Upper lobe of left lung (tissue), 6 donors: ENCODE data around the gene CLDN18. TPM values are rescaled to one million over a fixed set of nuclear protein-coding genes. Genes with fewer than 3 reads are reported as not detected.

Experiments
- ATAC-seq, 2 donors: fragments of 200-7000 bp; cut with Tn5 transposase; one replicate each; pipeline ENCODE4 v1.9.1; 2022; ENCODE audit warnings: mild to moderate bottlenecking in 2 of 2, moderate library complexity in 2 of 2; ENCODE audit not compliant: low FRiP score in 2 of 2
- DNase-seq, 2 donors: peaks; one replicate each; pipeline ENCODE4 v3.0.0-alpha.2; 2019 to 2020
- H3K27ac ChIP-seq, 4 donors: fragments of 200-600 bp; sonication (generic); one replicate each; pipeline ENCODE4 v1.5.1; 2016 to 2019
- H3K27me3 ChIP-seq, 4 donors: fragments of 200-600 bp; sonication (generic); one replicate each; pipeline ENCODE4 v1.5.1; 2017 to 2019
- H3K36me3 ChIP-seq, 4 donors: fragments of 200-600 bp; sonication (generic); one replicate each; pipeline ENCODE4 v1.5.1; 2016 to 2019
- H3K4me1 ChIP-seq, 4 donors: fragments of 200-600 bp; sonication (generic); one replicate each; pipeline ENCODE4 v1.5.1; 2018 to 2019
- H3K4me3 ChIP-seq, 4 donors: fragments of 200-600 bp; sonication (generic); one replicate each; pipeline ENCODE4 v1.5.1; 2017 to 2019; ENCODE audit warnings: mild to moderate bottlenecking in 2 of 4, moderate library complexity in 1 of 4
- H3K9me3 ChIP-seq, 4 donors: fragments of 200-600 bp; sonication (generic); one replicate each; pipeline ENCODE4 v1.5.1; 2018 to 2019
- CTCF ChIP-seq, 6 experiments: fragments of 450-650 bp in 4 of 6; fragments of 200-600 bp in 2 of 6; sonication (generic) in 2 of 6; IDR thresholded peaks; one replicate each; pipeline ENCODE4 v1.5.1; 2016 to 2019; ENCODE audit warnings: antibody characterized with exemption in 6 of 6
- EP300 ChIP-seq, 4 donors: sonication (generic); formaldehyde crosslinking; IDR thresholded peaks; one replicate each; pipeline ENCODE4 v1.5.1; 2017; ENCODE audit warnings: antibody characterized with exemption in 4 of 4, control low read depth in 2 of 4
- POLR2A ChIP-seq, 4 donors: fragments of 450-650 bp; IDR thresholded peaks; one replicate each; pipeline ENCODE4 v1.5.1; 2016 to 2017; ENCODE audit warnings: antibody characterized with exemption in 4 of 4, mild to moderate bottlenecking in 2 of 4
- POLR2AphosphoS5 ChIP-seq, 2 donors: sonication (generic); formaldehyde crosslinking; IDR thresholded peaks; one replicate each; pipeline ENCODE4 v1.5.1; 2017; ENCODE audit warnings: antibody characterized with exemption in 2 of 2
- WGBS, 2 donors: methylation state at CpG; one replicate each; pipeline ENCODE4 v1.1.5; 2017 to 2018; 5-methylcytosine and 5-hydroxymethylcytosine counted together
- total RNA-seq, 6 donors: library from RNA; depleted of rRNA in 4 of 6; stranded (reverse); fragments of >200 nt in 4 of 6; gene quantifications; one replicate each; pipeline versions ENCODE4 v1.1.0 to v1.2.1, GENCODE V29; 2016 to 2021
- donor health status: DM: no; HTN: no; CAD: no; lungs with moderate emphysema.
- donor health status: DM: no; HTN: yes; CAD: no; lungs with severe emphysema.

The CLDN18 gene
- total RNA-seq, 6 donors from 2014 or later = 134 to 673 (median 360) TPM

- H3K27ac ChIP-seq = no peak overlapping the region
- no peaks in the 10 kb centered on the region for H3K4me1 ChIP-seq
- no peaks in the 10 kb centered on the region for H3K9me3 ChIP-seq
- TF ChIP-seq POLR2AphosphoS5 (IDR thresholded peaks at IDR 0.05) (no peak), EP300 (IDR thresholded peaks at IDR 0.05) (no peak), POLR2A (IDR thresholded peaks at IDR 0.05) (no peak), CTCF (IDR thresholded peaks at IDR 0.05) (no peak)
- no peaks in the 10 kb centered on the region for H3K36me3 ChIP-seq
- no peak for DNase-seq
- ATAC-seq = no peak
- no peaks in the 10 kb centered on the region for H3K27me3 ChIP-seq
- no peak overlapping the region for H3K4me3 ChIP-seq
Observed at GRCh38 chr3:138005627-138006026, 4.3 kb upstream of the CLDN18 start.

GRCh38 chr3:138007898-138008297, 2.1 kb upstream of the CLDN18 start:
- H3K36me3 ChIP-seq = no peaks in the 10 kb centered on the region
- H3K9me3 ChIP-seq = no peaks in the 10 kb centered on the region
- WGBS, 2 donors = 57 to 91% methylated on average over 1 of the region's 1 CpG
- no peak overlapping the region for H3K4me3 ChIP-seq
- DNase-seq (no peak), ATAC-seq (no peak)
- TF ChIP-seq POLR2AphosphoS5 (IDR thresholded peaks at IDR 0.05) (no peak), EP300 (IDR thresholded peaks at IDR 0.05) (no peak), CTCF (IDR thresholded peaks at IDR 0.05) (no peak), POLR2A (IDR thresholded peaks at IDR 0.05) (no peak)
- no peaks in the 10 kb centered on the region for H3K4me1 ChIP-seq
- peak overlapping the region in 1 of 4 donors; percentile 4 for H3K27ac ChIP-seq
- H3K27me3 ChIP-seq = no peaks in the 10 kb centered on the region

GRCh38 chr3:138010273-138010590, 267 bp downstream of the CLDN18 start:
- Histone ChIP-seq H3K4me3 (peak overlapping the region in 3 of 4 donors; percentile 24 to 44 (median 44)), H3K27ac (peak overlapping the region; percentile 69 to 90 (median 74)), H3K27me3 (no peaks in the 10 kb centered on the region), H3K4me1 (peaks cover 0 to 6% (median 2%) of the 10 kb centered on the region in 4 donors), H3K36me3 (no peaks in the 10 kb centered on the region), H3K9me3 (no peaks in the 10 kb centered on the region)
- TF ChIP-seq POLR2A (IDR thresholded peaks at IDR 0.05) (peak in 1 of 4 donors; percentile 57), CTCF (IDR thresholded peaks at IDR 0.05) (no peak)
- WGBS, 2 donors = 92 to 96% methylated on average over 4 to 14 of the region's 14 CpGs
- no peak for DNase-seq
- ATAC-seq = peak in 1 of 2 donors; percentile 47

- H3K27ac ChIP-seq = peak overlapping the region; percentile 60 to 90 (median 70)
- peaks cover 0 to 13% (median 4%) of the 10 kb centered on the region in 4 donors for H3K4me1 ChIP-seq
- no peaks in the 10 kb centered on the region for H3K9me3 ChIP-seq
- H3K4me3 ChIP-seq = peak overlapping the region in 3 of 4 donors; percentile 24 to 44 (median 44)
- no peak for TF ChIP-seq CTCF (IDR thresholded peaks at IDR 0.05)
- no peak for TF ChIP-seq EP300 (IDR thresholded peaks at IDR 0.05)
- peak in 1 of 4 donors; percentile 49 for TF ChIP-seq POLR2A (IDR thresholded peaks at IDR 0.05)
- peak in 1 of 2 donors; percentile 24 for TF ChIP-seq POLR2AphosphoS5 (IDR thresholded peaks at IDR 0.05)
- no peak for DNase-seq
- WGBS, 2 donors = 56 to 64% methylated on average over 2 of the region's 2 CpGs
- ATAC-seq = peak in 1 of 2 donors; percentile 15
- H3K27me3 ChIP-seq = no peaks in the 10 kb centered on the region
- H3K36me3 ChIP-seq = no peaks in the 10 kb centered on the region
Observed at GRCh38 chr3:138011722-138012121, 1.8 kb downstream of the CLDN18 start.

- Histone ChIP-seq H3K36me3 (no peaks in the 10 kb centered on the region), H3K27ac (peak overlapping the region; percentile 60 to 90 (median 70)), H3K27me3 (no peaks in the 10 kb centered on the region), H3K9me3 (no peaks in the 10 kb centered on the region), H3K4me3 (peak overlapping the region in 3 of 4 donors; percentile 24 to 44 (median 44)), H3K4me1 (peaks cover 0 to 13% (median 4%) of the 10 kb centered on the region in 4 donors)
- TF ChIP-seq CTCF (IDR thresholded peaks at IDR 0.05) = no peak
- no peak for TF ChIP-seq POLR2AphosphoS5 (IDR thresholded peaks at IDR 0.05)
- no peak for TF ChIP-seq POLR2A (IDR thresholded peaks at IDR 0.05)
- no peak for TF ChIP-seq EP300 (IDR thresholded peaks at IDR 0.05)
- ATAC-seq (no peak), DNase-seq (no peak)
- 80 to 88% methylated on average over 4 of the region's 4 CpGs for WGBS, 2 donors
Observed at GRCh38 chr3:138012526-138012925, 2.6 kb downstream of the CLDN18 start.
